GM23338 (cell line): ENCODE data around the gene LRRC27.

ENCODE experiments used
- EZH2phosphoT487 ChIP-seq: fragments of 200-600 bp; sonication (generic); IDR thresholded peaks from one replicate; pipeline ENCODE4 v1.8.1; 2018; ENCODE audit warnings: antibody characterized with exemption; ENCODE audit not compliant: unreplicated experiment
- POLR2AphosphoS5 ChIP-seq: IDR thresholded peaks from 2 replicates; pipeline ENCODE4 v1.6.1; 2016; ENCODE audit warnings: antibody characterized with exemption, low read depth
- TF ChIP-seq, protein P1 (sequence below), 2 experiments: fragments of 200-600 bp in 1 of 2; sonication (generic) in 1 of 2; conservative IDR thresholded peaks; 2 replicates each; pipeline versions ENCODE4 v1.5.1 to v1.6.1; 2016 to 2017; ENCODE audit warnings: antibody characterized with exemption in 2 of 2, low read depth in 2 of 2, mild to moderate bottlenecking in 2 of 2, moderate library complexity in 1 of 2

DNA sequence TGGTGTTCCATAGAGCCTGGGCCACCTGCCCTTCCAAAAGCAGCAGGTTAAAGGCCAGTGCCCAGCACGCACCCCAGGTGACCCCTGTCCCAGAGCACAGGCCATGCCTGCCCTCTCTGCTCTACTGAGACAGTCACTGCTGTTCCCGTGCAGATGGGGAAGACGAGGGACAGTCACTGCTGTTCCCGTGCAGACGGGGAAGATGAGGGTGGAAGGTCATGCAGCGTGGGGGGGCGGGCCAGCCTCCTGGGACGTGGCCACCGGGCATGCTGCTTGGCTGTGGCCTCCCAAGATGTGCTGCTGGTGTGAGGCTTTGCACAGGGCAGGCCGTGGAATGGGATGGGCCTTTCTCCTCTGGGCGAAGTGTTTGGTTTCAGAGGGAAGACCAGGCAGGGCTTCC lies 18.4 kb downstream of the LRRC27 start:
- TF ChIP-seq, protein P1, sequence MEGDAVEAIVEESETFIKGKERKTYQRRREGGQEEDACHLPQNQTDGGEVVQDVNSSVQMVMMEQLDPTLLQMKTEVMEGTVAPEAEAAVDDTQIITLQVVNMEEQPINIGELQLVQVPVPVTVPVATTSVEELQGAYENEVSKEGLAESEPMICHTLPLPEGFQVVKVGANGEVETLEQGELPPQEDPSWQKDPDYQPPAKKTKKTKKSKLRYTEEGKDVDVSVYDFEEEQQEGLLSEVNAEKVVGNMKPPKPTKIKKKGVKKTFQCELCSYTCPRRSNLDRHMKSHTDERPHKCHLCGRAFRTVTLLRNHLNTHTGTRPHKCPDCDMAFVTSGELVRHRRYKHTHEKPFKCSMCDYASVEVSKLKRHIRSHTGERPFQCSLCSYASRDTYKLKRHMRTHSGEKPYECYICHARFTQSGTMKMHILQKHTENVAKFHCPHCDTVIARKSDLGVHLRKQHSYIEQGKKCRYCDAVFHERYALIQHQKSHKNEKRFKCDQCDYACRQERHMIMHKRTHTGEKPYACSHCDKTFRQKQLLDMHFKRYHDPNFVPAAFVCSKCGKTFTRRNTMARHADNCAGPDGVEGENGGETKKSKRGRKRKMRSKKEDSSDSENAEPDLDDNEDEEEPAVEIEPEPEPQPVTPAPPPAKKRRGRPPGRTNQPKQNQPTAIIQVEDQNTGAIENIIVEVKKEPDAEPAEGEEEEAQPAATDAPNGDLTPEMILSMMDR (conservative IDR thresholded peaks at IDR 0.05; ENCODE audit: low read depth in 2 of 2) = no peak
- no peak for TF ChIP-seq EZH2phosphoT487
- no peak for TF ChIP-seq POLR2AphosphoS5
